Nasal cavity respiratory epithelium epithelial cell of viscerocranial mucosa (primary cell): ENCODE measurements around the gene ADCK2. TPM values are rescaled to one million over a fixed set of nuclear protein-coding genes. Genes with fewer than 3 reads are reported as not detected.

Experiments used
- total RNA-seq: library from RNA; depleted of rRNA; stranded (reverse); fragments of >200 nt; gene quantifications from 2 replicates; pipeline ENCODE4 v1.2.3, GENCODE V29; 2014

The ADCK2 gene, protein sequence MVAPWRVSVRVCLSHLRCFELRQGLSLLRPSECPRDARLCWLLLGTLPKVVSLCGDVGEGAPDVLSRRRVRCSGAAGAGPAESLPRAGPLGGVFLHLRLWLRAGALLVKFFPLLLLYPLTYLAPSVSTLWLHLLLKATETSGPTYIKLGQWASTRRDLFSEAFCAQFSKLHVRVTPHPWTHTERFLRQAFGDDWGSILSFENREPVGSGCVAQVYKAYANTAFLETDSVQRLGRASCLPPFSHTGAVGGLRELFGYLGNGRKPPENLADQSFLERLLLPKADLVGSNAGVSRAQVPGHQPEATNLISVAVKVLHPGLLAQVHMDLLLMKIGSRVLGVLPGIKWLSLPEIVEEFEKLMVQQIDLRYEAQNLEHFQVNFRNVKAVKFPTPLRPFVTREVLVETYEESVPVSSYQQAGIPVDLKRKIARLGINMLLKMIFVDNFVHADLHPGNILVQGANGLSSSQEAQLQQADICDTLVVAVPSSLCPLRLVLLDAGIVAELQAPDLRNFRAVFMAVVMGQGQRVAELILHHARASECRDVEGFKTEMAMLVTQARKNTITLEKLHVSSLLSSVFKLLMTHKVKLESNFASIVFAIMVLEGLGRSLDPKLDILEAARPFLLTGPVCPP
- total RNA-seq = 53.1 and 82.0 TPM in 2 replicates

GRCh38 chr7:140672382-140673062 lies at the start of gene ADCK2:
ADCK2 (plus strand) TSS chr7:140672945; CDS start chr7:140673331, 386 bp downstream.

GRCh38 chr7:140640727-140641523 lies 31.8 kb upstream of the ADCK2 start, which contains the start of gene DENND2A:
DENND2A (minus strand) TSS chr7:140640813; CDS start chr7:140602397, 38,416 bp downstream.

DNA sequence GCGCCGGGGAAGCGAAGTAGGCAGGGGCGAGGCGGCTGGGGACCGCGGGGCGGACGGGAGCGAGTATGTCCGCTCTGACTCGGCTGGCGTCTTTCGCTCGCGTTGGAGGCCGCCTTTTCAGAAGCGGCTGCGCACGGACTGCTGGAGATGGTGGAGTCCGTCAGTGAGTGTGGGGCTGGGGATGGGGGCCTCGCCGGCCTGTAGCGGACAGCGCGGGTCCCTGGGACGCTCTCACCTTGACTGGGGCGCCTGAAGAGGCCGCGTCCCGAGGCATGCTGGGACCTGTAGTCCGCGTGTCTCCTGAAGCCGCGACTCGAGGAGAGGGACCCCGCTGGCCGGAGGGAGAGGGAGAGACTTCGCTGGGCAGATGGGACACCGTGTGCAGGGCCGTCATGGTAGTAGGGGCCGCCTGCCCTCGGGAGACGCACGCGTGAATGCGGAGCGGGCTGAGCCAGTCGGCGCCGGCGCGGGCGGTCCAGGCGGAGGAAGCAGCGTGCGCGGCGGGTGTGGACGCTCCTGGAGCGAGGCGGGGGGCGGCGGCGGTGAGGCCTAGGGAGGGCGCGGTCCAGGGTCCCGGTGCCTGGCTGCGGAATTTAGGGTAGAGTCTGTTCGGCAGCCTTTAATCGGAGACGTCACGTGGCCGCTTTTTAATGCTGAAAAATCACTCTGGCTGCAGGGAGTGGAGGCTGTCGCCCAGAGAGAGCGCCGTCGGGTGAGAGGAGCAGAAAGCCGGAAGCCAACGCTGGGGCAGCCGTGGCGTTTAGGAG lies 24.1 kb downstream of the ADCK2 start, which contains the start of gene NDUFB2:
NDUFB2 (plus strand) TSS at position 29 of the 767 bp plus-strand sequence; CDS start at position 66, 37 bp downstream.

Other genes with a start within 250 kb of the ADCK2 start
- gene MKRN1, start 193.4 kb upstream of the ADCK2 start, total RNA-seq = 89.5 and 124 TPM in 2 replicates
- not detected in 2 replicates for gene DENND2A, start 32.1 kb upstream of the ADCK2 start, total RNA-seq
- 39.0 and 52.1 TPM in 2 replicates for gene NDUFB2, start 23.8 kb downstream of the ADCK2 start, total RNA-seq